NCI-H2081 treated with DMSO at 0.1 percent for 48 hours (cell line): Measurements from ENCODE around the gene TMC2.

Experiments used
- DNase-seq: peaks from one replicate; lab custom pipeline; 2025; lab: John Stamatoyannopoulos, UW

The TMC2 gene

DNA sequence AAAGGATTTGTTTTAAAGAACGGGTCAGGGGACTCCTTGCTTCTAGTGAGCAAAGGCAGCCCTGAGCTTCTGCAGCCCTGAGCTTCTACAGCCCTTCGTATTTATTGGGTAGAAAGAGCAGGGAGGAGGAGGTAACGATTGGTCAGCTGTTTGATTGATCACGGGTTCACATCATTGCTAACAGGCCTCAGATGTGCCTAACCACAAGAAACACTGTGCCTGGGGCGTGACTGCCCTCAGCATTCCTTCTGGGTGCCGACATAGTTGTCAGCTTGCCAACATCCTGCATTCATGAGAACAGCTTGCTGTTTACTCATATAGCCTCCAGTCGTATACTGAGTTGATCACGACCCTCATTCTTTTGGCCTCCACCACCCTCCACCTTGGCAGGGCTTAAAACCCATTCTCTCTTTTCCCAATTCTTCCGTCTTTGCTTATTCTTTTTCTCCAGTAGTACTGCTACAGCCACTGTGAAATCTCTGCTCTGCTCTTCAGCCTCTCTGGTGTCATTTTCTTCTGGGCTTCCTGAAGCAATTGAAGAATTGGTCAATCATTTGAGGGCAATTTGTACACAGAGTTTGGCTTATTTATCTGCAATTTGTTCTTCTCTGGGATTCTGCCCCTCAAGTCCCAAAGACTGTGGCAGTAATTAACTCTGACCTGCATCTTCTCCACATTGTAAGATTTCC, 90.6 kb downstream of the TMC2 start:
- DNase-seq = no peak

DNA sequence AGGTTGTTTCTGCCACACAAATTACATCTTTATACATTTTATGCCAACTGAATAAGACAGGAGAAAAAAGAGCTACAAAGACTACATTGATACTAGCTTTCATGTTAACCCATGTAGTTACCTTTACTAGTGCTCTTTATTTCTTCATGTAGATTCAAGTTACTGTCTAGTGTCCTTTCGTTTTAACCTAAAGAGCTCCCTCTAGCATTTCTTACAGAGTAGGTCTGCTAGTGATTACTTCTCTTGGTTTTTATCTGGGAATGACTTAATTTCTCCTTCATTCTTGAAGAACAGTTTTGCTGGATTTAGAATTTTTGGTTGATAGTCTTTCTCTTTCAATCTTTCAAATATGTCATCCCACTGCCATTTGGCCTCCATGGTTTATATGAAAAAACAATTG, 94.9 kb downstream of the TMC2 start:
- no peak for DNase-seq

DNA sequence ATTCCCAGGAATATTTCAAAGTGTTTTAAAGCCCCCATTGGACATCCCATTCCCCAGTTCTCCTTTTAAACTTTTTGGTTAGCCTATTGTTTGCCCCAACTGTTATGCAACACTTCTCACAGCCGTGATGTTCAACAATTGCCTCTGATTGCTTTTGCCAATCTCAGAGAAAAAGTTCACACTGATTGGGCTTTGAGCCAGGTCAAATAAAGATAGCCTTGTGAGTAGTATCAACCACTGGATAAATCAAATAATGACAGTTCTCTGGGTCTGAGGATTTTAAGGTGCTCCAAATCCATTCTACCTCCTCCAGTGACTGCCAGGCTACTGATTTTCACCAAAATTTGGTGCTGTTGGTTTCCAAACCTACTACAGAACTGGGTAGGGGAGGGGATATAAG, 97.0 kb downstream of the TMC2 start:
- DNase-seq = no peak

DNA sequence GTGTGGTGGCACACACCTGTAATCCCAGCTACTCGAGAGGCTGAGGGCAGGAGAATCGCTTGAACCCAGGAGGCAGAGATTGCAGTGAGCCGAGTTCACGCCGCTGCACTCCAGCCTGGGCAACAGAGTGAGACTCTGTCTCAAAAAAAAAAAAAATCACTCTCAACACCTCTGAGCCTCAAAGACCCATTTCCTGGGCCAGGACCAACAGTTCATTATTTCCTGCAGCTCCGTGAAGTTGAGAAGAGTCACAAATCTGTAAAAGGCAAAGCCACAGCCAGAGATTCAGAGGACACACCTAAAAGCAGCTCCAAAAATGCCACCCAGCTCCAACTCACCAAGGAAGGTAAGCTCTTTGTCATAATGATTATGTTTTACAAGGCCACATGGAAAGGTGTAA, 100.9 kb downstream of the TMC2 start:
- DNase-seq = no peak

DNA sequence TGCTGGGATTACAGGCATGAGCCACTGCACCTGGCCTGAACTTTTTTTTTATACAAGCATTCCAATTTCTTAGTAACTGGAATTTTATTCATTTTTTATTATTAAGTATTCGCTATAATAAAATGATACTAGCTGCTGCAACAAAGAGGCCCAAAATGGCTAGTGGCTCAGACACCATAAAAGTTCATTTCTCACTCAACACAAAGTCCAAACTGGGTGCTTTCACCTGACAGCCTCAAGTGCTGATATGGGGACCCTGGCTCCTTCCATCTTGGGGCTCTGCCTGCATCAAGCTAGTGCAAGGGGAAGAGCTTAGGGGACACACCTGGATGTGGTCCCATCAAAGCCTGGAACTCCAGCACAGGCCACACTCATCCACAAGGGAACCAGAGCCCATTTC, 103.9 kb downstream of the TMC2 start:
- no peak for DNase-seq

DNA sequence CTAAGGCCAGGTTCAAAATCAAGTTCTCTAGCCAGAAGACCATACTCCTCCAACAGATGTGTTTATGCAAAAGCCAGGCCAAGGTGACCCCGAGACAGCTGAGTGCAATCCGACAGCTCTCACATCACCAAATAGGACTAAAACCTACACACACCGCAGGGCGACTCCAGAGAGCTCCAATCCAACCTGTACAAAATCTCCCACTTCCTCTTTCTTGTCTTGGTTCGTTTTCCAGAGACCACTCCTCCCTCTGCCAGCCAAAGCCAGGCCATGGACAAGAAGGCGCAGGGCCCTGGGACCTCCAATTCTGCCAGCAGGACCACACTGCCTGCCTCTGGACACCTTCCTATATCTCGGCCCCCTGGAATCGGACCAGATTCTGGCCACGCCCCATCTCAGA, 104.5 kb downstream of the TMC2 start:
- DNase-seq = no peak

DNA sequence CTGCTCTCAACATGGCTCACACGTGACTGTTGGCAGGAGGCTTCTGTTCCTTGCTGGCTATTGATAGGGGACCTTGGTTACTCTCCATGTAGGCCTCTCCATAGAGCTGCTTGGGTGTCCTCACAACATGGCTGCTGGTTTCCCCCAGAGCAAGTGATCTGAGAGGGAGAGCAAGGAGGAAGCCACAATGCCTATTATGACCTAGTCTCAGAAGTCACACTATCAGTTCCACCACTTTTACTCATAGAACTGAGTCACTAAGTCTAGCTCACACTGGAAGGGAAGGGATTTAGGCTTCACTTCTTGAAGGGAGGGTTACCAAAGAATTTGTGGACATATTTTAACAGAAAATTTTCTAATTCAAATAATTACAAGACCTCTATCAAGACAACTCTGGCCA, 107.3 kb downstream of the TMC2 start:
- DNase-seq = no peak

DNA sequence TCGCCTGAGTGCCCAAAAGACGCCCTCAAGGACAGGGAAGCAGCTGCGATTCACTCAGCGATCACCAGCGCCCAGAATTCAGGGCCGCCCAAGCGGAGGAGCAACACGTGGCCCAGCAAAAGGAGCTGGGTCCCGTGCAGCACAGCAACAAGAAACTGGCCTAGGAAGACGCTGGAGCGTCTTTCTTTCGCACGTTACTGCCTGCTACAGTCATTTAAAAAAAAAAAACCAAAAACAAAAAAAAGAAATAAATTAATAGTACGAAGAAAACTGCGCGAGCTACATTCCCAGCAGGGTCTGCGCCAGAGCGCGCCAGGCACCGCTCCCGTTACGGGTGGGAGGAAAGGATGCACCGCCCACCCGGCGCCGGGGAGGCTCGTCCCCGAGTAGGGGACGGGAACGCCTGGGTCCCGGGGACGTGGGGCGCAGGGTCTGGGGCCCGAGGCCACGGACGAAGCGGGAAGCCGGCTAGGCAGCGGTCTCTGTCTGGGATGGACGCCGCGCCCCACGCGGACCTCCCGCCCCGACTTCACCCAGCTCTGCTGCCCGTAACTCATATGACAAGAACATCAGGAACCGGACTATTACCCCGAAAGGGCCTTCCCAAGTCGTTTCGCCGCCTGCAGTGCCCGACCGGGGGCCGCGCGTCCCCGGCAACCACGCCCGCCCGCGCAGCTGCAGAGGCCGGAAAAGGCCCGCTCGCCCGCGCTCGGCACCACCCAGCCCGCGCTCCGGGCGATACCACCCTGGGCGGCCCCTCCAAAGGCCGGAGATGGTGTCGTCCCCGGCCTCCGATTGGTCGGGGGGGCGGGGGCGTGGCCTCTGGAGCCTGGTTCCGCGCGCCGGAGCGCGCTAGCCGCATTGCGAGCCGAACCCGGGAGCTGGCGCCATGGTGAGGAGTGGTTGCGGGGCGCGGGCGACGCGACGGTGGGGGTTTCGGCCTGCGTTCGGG, 115.7 kb downstream of the TMC2 start, which contains the start of gene NOP56:
NOP56 (plus strand) TSS at position 861 of the 952 bp plus-strand sequence; CDS start at position 890, 29 bp downstream.
- peak; percentile 55 for DNase-seq

DNA sequence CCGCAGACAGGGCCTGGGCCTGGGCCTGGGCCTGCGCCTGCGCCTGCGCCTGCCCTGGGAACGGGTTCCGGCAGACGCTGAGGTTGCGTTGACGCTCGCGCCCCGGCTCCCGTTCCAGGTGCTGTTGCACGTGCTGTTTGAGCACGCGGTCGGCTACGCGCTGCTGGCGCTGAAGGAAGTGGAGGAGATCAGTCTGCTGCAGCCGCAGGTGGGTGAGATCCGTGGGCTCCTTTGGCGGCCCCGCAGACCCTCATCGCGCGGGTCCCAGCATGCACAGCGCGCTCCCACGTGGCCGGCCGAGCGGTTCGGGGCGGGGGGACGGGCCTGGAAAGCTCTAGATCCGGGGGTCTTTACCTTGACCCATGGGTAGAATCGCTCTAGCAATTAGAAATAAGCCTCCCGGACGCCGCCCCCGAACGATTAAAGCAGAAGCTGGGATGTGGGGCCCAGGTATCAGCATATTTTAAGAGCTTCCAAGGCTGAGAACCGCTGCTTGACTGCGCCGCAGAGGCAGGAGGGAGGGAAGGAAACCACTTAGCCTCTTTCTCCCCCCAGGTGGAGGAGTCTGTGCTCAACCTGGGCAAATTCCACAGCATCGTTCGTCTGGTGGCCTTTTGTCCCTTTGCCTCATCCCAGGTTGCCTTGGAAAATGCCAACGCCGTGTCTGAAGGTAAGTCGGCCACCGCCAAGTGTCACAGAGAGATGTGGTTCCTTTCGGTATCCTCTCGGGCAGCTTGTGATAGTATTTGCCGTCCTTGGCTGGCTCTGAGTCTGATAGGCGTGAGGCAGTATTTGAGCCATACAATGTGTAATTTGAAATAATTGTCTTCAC, 116.6 kb downstream of the TMC2 start:
- DNase-seq = no peak

DNA sequence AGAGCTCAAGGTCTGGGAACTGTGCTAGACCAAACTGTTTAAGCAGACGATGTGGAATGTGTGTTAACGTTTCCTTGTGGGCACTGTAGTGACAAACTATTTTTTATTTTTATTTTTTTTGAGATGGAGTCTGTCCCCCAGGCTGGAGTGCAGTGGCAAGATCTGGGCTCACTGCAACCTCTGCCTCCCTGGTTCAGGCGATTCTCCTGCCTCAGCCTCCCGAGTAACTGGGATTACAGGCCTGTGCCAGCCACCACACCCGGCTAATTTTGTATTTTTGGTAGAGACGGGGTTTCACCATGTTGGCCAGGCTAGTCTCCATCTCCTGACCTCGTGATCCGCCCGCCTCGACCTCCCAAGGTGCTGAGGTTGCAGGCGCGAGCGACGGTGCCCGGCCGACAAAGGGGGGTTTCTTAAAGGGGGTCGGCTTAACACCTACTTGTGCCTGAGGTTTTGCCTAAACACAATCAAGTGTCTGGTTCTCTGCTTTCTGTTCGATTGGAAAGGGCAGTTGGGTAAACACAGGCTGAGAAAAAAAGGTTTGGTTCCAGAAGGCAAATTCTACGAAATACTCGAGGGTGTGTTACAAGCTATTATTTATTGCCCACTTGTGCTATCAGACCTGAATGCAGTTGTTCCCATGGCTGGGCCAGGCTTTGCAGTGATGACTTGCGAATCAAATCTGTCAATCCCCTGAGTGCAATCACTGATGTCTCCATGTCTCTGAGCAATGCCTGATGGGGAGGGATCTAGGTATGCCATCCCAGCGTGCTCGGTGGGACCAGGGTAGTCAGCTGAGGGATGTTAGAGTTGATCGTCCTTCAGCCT, 117.4 kb downstream of the TMC2 start:
- DNase-seq = no peak

DNA sequence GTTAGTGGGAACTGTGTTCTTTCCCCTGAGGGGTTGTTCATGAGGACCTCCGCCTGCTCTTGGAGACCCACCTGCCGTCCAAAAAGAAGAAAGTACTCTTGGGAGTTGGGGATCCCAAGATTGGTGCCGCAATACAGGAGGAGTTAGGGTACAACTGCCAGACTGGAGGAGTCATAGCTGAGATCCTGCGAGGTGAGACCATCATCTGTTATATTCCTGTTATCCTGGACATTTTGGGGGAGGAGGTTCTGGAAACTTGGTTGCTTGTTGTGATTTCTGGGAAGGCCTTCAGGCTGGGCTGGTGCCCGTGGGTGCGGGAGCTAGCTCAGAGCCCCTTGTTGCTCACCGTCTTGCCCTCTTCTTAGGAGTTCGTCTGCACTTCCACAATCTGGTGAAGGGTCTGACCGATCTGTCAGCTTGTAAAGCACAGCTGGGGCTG, 118.0 kb downstream of the TMC2 start:
- no peak for DNase-seq

DNA sequence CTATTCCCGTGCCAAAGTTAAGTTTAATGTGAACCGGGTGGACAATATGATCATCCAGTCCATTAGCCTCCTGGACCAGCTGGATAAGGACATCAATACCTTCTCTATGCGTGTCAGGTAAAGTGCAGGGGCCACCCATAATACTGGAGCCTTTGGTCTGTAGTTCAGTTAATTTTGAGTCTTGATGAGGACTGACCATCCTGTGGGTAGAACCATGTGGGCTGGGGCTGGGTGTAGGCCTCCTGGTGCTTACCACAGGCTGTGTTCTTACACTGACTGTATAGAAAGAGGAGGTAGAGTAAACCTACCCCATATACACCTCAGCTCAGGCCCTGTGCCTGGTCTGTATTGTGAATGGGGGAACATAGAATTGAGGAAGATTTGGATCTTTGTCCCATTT, 118.5 kb downstream of the TMC2 start:
- DNase-seq = no peak

DNA sequence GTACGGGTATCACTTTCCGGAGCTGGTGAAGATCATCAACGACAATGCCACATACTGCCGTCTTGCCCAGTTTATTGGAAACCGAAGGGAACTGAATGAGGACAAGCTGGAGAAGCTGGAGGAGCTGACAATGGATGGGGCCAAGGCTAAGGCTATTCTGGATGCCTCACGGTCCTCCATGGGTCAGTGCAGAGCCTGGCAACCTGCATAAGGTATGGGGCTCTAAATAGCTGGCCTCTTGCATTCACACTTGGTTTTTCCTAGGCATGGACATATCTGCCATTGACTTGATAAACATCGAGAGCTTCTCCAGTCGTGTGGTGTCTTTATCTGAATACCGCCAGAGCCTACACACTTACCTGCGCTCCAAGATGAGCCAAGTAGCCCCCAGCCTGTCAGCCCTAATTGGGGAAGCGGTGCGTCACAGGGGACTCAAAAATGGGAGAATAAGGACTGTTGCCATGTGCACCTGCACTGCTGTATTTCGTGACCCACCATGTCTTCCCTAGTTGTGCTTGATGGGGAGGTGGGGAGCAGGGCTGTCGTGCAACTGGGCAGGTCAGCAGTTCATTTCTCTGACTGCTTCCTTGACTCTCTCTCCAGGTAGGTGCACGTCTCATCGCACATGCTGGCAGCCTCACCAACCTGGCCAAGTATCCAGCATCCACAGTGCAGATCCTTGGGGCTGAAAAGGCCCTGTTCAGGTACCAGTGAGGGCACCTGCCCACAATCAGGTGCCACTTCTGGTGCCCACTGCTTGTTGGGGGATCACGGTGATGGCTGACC, 119.2 kb downstream of the TMC2 start:
- no peak for DNase-seq

DNA sequence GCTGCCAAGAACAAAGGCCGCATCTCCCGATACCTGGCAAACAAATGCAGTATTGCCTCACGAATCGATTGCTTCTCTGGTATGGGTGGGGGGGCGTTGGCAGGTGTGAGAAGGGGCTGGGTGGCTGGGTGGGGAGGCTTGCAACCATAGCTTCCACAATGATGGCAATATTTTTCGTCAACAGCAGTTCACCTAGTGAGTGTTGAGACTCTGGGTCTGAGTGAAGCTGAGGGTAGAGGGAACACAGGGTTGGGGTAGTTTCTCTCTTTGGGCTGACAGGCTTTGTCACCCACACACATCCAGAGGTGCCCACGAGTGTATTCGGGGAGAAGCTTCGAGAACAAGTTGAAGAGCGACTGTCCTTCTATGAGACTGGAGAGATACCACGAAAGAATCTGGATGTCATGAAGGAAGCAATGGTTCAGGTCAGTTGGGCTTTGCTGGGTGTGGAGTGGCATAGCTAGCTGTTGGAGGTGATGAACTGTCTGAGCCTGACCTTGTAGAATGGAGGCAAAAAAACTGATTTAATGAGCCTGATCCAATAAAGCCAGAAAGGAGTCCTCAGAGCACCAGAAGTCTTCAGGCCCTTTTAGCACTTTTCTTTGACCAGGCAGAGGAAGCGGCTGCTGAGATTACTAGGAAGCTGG, 120.2 kb downstream of the TMC2 start:
- DNase-seq = no peak

DNA sequence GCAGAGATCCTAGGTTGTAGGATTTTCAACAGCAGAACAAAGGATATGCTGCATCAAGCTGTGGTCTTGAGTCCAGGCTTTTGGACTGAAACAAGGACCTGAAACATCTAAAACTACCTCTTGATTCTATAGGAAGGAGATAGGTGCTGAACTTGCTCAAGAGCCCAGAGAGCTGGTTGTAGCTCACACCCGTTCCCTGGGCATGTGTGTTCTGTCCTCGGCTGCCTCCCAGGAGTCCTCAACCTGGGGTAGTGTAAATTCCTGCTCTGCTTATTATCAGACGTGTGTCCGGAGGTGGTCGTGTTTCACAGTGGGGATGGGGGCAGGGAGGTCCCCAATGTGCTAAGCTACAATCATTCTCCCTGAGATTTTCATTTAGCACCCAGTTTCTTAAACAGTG, 120.9 kb downstream of the TMC2 start:
- no peak for DNase-seq

DNA sequence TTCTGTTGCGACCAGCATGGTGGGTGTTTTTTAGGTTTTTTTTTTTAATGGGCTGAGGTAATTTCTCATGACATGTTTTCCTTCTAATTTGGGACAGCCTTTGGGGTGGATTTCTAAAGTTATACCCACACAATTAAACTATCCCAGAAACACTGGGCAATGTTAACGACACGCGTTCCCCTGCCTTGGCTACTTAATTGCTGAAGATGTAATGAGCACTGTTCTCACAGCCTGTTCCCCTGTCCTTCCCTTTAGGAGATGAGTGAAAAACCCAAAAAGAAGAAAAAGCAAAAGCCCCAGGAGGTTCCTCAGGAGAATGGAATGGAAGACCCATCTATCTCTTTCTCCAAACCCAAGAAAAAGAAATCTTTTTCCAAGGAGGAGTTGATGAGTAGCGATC, 121.3 kb downstream of the TMC2 start:
- no peak for DNase-seq

DNA sequence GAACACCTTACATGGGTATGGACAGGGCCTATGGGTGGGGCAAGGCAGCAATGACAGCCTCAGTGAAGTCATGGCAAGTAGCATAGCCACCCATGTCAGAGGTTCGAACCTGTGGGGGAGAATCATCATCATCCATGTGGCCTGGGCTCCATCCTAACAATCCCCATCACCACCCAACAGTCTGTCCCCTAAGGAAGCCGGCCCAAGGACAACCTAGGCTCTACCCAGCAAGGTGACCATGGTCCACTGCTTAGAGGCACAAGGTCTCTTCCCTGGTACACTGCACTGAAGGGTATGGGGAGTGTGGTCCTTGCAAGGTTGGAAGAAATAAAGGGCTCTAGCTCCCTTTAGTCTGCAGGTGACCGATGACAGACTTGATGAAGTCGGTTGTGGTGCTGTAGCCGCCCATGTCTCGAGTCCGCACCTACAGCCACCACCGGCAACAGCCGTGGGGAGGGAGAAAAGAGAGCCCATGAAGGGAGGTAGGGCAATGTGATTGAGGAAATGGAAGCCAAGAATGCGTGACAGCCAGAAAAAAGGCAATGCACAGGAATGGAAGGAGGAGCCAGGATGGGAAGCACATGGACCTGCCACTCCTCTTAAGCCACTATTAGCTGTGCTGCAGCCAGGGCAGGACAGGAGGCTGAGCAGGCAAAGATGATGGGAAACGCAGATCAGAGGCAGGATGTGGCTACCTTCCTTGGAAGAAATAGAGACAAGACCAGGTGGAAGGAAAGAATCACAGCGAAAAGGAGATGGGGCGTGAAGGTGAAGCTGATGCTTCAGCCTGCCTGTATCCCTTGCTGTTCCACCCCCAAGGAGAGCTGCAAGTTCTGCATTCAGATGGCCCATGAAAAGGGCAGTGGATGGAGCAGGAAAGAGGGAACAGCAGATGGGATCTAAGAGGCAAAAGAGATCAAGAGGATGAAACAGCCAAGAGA, 122.3 kb downstream of the TMC2 start:
- DNase-seq = no peak

DNA sequence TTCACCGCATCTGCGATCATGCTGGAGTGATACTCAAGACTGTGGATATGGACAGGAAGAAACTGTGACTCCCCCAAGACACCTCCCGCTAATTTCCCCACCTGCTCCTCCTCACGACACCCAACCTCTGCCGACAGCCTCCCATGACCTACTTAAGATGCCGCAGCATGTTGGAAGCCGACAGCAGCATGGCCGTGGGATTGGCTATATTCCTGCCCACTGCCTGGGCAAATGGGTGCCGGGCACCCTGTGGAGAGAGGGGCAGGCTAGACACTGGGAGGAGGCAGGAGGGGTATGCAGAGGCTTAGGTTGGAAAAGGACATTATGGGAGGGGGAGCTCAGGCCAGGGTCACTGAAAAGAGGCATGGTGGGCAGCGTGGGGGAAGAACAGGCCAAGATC, 123.2 kb downstream of the TMC2 start:
- DNase-seq = no peak

DNA sequence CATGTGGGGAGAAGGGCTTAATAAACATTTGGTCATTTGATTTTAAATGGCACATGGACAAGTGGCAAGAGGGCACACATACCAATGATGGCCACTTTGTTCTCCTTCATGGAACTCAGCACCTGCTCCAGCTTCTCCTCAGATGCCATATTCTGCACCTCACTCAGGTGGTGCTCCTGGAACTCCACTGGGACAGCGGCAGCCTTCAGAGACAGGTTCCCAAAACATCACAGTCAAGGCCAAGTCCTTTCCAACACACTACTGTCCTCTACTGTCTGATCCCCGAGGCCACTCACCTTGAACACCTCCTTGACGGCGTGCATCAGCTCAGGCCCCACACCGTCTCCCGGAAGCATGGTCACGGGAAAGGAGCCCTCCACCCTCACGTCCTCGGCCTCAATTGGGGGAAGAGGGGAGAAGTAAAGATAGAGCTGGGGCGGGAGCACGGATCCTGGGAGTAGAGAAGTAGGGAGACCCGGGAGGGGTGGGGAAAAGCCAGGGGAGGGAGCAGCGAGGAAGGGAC, 127.1 kb downstream of the TMC2 start:
- no peak for DNase-seq
